ENCODE data around the gene TAL1. TPM values are rescaled to one million over a fixed set of nuclear protein-coding genes. Genes with fewer than 3 reads are reported as not detected.

Gene TAL1
- total and polyA plus RNA-seq, 8 donors: 0.28 to 3.2 (median 0.74) TPM

DNA sequence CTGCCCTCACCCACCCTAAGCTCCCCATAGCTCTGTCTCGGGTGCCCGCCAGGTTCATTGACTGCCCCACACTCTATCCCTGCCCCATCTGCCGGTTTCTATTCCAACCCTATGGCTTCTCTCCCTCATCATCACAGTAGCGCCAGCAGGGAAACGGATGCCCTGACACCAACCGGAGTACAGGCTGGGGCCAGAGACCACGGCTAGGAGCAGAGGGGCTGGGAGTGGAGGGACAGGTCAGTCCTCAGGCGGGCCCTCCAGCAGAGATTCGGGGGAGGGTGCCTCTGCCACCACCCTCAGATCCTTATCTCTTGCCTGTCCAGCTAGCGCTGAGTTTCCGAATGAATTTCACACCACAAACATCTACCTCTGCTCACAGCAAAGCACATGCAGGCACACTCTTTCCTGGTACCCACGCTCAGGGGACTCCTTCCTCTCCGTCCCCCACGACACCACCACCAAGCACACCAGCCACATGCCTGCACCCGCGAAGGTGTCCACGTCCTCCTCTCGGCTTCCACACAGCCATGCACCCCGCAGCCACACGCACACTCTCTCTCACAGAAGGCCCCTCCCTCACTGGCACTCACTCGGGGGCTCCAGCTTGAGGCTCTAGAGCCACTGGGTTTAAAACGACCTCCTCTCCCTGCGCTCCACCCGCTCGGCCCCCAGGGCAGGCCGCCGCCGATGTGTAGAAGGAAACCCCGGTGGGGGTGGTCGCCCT, 7.2 kb downstream of the TAL1 start:
- FAIRE-seq (no peak), ATAC-seq (peak in 3 of 4 donors; percentile 20 to 32 (median 28)), DNase-seq (peak in 1 of 6 donors; percentile 67)
- intact Hi-C loops (cut with DNase I): no loop called here
- H3K4me1 ChIP-seq: peaks cover 0 to 8% (median 4%) of the 10 kb centered on the region in 3 donors
- peak overlapping the region in 3 of 4 donors; percentile 16 to 40 (median 28) for H3K4me3 ChIP-seq
- no peak overlapping the region for H3K27ac ChIP-seq
- 5 to 10% methylated on average over 29 to 30 of the region's 30 CpGs for WGBS, 2 donors
- no peaks in the 10 kb centered on the region for H3K9me3 ChIP-seq
- TF ChIP-seq, protein P1, sequence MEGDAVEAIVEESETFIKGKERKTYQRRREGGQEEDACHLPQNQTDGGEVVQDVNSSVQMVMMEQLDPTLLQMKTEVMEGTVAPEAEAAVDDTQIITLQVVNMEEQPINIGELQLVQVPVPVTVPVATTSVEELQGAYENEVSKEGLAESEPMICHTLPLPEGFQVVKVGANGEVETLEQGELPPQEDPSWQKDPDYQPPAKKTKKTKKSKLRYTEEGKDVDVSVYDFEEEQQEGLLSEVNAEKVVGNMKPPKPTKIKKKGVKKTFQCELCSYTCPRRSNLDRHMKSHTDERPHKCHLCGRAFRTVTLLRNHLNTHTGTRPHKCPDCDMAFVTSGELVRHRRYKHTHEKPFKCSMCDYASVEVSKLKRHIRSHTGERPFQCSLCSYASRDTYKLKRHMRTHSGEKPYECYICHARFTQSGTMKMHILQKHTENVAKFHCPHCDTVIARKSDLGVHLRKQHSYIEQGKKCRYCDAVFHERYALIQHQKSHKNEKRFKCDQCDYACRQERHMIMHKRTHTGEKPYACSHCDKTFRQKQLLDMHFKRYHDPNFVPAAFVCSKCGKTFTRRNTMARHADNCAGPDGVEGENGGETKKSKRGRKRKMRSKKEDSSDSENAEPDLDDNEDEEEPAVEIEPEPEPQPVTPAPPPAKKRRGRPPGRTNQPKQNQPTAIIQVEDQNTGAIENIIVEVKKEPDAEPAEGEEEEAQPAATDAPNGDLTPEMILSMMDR (IDR thresholded peaks at IDR 0.05): no peak
- peaks cover 0 to 26% (median 2%) of the 10 kb centered on the region in 4 donors for H3K27me3 ChIP-seq
- H3K36me3 ChIP-seq: no peaks in the 10 kb centered on the region

DNA sequence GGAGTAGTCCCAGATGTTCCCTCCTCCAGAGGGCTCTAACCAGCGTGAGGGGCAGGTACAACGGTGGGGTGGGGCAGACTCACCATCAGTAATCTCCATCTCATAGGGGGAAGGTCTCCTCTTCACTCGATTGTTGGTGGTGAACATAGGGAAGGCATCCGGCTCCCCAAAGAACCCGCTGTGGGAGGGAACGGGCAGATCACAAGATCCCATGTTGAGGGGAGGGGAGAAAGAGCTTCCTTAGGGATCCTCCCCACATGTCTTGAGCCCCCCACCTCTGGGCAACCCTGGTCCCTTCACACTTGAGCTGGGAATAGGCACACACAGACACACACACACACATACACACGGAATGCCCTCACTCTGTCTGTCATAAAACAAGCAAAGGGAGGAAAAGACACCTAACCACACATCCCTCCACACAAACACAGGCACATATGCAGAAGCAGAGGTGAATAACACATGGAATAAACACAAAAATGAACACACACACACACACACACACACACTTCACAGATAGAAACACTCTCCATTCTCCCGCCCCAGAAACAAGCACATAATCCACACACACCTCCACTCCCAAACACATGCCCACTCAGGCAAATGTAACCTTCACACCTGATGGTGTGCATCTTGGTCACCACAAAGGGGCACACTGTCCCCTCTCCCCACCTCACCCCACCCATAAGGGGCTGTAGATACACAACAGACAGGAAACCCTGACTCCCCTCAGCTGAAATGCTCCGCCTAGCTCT, 7.9 kb downstream of the TAL1 start:
- no peak for DNase-seq
- Histone ChIP-seq H3K4me1 (peaks cover 0 to 8% (median 4%) of the 10 kb centered on the region in 3 donors), H3K27ac (no peak overlapping the region), H3K9me3 (no peaks in the 10 kb centered on the region), H3K4me3 (no peak overlapping the region), H3K36me3 (no peaks in the 10 kb centered on the region), H3K27me3 (peaks cover 0 to 18% (median 2%) of the 10 kb centered on the region in 4 donors)
- ATAC-seq: no peak
- no peak for FAIRE-seq
- WGBS, 2 donors: 21 to 24% methylated on average over 9 of the region's 9 CpGs
- TF ChIP-seq, protein P1 (IDR thresholded peaks at IDR 0.05): no peak
- intact Hi-C loops (cut with DNase I): no loop called here

DNA sequence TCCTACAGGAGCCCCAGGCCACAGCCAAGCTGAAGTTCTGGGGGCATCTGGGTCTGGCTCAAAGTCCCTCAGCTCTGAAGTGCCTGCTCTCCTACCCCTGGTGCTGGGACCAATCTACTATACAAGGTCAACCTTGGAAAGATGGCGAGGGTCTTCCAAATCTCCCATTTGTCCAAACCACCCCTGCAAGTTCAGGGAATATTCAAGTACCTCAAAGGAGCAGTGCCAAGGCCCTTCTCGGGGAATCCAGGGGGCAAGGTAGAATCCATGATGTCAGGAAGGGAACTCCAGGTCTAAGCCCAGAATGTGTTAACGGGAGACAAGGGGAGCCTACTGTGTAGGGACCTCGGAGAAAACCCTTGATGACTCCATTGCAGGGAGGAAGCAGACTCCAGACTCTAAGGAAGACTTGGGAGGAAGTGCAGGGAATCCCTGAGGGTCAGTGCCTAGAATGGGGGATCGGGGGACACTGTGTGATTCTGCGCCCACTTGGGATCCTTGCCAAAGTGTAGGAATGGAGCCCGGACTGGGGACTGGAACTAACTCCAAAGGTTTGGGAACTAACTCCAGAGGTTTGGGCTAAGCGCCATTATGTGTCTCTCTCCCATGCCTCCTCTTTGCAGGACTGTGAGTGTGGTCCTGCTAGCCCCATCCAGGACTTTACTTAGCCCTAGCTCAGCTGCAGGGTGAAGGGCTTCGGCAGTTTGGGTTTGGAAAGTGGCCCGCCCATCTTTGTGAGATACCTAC, 8.7 kb downstream of the TAL1 start:
- WGBS, 2 donors: 48 to 52% methylated on average over 10 of the region's 10 CpGs
- no peak for DNase-seq
- Histone ChIP-seq H3K27ac (no peak overlapping the region), H3K9me3 (no peaks in the 10 kb centered on the region), H3K36me3 (no peaks in the 10 kb centered on the region), H3K4me1 (peaks cover 0 to 8% (median 4%) of the 10 kb centered on the region in 3 donors), H3K27me3 (peaks cover 0 to 12% (median 2%) of the 10 kb centered on the region in 4 donors), H3K4me3 (no peak overlapping the region)
- no peak for FAIRE-seq
- intact Hi-C loops (cut with DNase I): no loop called here
- no peak for ATAC-seq
- TF ChIP-seq, protein P1 (IDR thresholded peaks at IDR 0.05): no peak

DNA sequence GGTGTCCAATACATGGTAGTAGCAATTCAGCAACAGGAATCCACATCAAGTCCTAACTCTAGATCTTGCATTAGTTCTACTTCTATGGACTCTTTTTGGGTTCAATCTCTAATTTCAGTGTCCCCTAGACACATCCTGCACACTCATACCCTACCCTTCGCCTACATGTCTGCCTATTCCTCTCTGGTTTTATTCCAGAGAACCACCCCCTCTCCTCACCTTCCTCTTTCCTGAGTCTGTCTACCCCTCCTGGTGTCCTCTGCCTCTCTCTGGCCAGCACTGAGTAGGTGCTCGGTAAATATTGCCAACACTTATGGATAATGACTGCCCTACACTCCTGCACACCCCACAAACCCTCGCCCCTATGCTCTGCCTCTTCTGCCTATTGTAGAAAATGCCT, 9.5 kb downstream of the TAL1 start:
- intact Hi-C loops (cut with DNase I): no loop called here
- FAIRE-seq: no peak
- 79 to 91% methylated on average over 3 of the region's 3 CpGs for WGBS, 2 donors
- ATAC-seq: no peak
- Histone ChIP-seq H3K4me1 (peaks cover 0 to 8% (median 4%) of the 10 kb centered on the region in 3 donors), H3K4me3 (no peak overlapping the region), H3K9me3 (no peaks in the 10 kb centered on the region), H3K27ac (no peak overlapping the region), H3K27me3 (peaks cover 0 to 7% (median 2%) of the 10 kb centered on the region in 4 donors), H3K36me3 (no peaks in the 10 kb centered on the region)
- TF ChIP-seq, protein P1 (IDR thresholded peaks at IDR 0.05): no peak
- no peak for DNase-seq
